Neural progenitor cell (in vitro differentiated cells): ENCODE measurements around the gene HOXD11.

Source experiments
- EZH2 ChIP-seq: fragments of 200-600 bp; sonication (generic); IDR thresholded peaks from 2 replicates; pipeline ENCODE4 v1.6.1; 2017; ENCODE audit warnings: antibody characterized with exemption, mild to moderate bottlenecking, moderate library complexity
- TF ChIP-seq, protein P1 (sequence below): fragments of 200-600 bp; sonication (generic); IDR thresholded peaks from 2 replicates; pipeline ENCODE4 v1.5.1; 2017; ENCODE audit warnings: antibody characterized with exemption, mild to moderate bottlenecking

GRCh38 chr2:176072292-176072669, 34.8 kb upstream of the HOXD11 start:
- TF ChIP-seq, protein P1, sequence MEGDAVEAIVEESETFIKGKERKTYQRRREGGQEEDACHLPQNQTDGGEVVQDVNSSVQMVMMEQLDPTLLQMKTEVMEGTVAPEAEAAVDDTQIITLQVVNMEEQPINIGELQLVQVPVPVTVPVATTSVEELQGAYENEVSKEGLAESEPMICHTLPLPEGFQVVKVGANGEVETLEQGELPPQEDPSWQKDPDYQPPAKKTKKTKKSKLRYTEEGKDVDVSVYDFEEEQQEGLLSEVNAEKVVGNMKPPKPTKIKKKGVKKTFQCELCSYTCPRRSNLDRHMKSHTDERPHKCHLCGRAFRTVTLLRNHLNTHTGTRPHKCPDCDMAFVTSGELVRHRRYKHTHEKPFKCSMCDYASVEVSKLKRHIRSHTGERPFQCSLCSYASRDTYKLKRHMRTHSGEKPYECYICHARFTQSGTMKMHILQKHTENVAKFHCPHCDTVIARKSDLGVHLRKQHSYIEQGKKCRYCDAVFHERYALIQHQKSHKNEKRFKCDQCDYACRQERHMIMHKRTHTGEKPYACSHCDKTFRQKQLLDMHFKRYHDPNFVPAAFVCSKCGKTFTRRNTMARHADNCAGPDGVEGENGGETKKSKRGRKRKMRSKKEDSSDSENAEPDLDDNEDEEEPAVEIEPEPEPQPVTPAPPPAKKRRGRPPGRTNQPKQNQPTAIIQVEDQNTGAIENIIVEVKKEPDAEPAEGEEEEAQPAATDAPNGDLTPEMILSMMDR = no peak
- no peak for TF ChIP-seq EZH2
